Measurements from ENCODE around the gene SEMA6B.

DNA sequence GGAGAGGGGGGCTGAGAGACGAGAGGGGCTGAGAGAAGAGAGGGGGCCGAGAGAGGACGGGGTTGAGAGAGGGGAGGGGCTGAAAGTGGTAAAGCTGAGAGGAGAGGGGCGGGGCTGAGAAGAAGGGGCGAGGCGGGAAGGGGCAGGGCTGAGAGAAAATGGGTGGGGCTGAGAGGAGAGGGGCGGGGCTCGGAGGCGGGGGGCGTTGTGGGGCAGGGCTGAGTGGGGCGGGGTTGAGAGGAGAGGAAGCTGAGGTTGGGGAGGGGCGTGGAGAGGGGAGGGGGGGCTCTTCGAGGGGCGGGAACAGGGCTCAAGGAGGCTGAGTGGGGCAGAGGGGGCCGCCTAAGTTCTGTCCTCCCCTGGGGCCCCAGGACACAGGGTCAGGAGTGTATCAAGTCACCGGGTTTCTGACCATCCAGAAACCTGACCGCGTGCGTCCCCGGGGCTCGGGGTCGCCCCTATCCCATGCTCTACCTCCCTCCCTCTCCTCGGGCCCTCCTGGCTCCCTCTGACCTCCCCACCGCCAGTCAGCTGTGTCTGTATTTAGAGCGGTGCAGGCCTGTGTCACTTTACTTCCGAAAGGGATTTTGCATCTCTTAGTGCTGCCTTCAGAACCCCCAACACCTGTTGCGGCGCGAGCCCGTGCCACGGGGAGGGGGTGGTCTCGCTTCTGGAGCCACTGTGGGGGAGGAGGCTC, 38.6 kb upstream of the SEMA6B start:
- TF ChIP-seq, protein P1, sequence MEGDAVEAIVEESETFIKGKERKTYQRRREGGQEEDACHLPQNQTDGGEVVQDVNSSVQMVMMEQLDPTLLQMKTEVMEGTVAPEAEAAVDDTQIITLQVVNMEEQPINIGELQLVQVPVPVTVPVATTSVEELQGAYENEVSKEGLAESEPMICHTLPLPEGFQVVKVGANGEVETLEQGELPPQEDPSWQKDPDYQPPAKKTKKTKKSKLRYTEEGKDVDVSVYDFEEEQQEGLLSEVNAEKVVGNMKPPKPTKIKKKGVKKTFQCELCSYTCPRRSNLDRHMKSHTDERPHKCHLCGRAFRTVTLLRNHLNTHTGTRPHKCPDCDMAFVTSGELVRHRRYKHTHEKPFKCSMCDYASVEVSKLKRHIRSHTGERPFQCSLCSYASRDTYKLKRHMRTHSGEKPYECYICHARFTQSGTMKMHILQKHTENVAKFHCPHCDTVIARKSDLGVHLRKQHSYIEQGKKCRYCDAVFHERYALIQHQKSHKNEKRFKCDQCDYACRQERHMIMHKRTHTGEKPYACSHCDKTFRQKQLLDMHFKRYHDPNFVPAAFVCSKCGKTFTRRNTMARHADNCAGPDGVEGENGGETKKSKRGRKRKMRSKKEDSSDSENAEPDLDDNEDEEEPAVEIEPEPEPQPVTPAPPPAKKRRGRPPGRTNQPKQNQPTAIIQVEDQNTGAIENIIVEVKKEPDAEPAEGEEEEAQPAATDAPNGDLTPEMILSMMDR (conservative IDR thresholded peaks at IDR 0.05; ENCODE audit: low read depth, low read length): no peak
- no peak for TF ChIP-seq MAZ (IDR thresholded peaks at IDR 0.05; ENCODE audit: borderline replicate concordance, low read depth, low read length)
- TF ChIP-seq, protein P2, sequence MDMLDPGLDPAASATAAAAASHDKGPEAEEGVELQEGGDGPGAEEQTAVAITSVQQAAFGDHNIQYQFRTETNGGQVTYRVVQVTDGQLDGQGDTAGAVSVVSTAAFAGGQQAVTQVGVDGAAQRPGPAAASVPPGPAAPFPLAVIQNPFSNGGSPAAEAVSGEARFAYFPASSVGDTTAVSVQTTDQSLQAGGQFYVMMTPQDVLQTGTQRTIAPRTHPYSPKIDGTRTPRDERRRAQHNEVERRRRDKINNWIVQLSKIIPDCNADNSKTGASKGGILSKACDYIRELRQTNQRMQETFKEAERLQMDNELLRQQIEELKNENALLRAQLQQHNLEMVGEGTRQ (IDR thresholded peaks at IDR 0.05; ENCODE audit: low read depth, low read length): no peak
- no peak for TF ChIP-seq POLR2A (IDR thresholded peaks at IDR 0.05; ENCODE audit: low read depth, low read length)
- TF ChIP-seq CHD1 (IDR thresholded peaks at IDR 0.05; ENCODE audit: low read depth, low read length): no peak
- TF ChIP-seq MXI1 (IDR thresholded peaks at IDR 0.05; ENCODE audit: borderline replicate concordance, low read depth, low read length): no peak
- TF ChIP-seq RCOR1 (IDR thresholded peaks at IDR 0.05; ENCODE audit: insufficient replicate concordance, low read length): no peak
- TF ChIP-seq MAFK (IDR thresholded peaks at IDR 0.05; ENCODE audit: low read depth, low read length): no peak
- no peak for TF ChIP-seq SMC3 (IDR thresholded peaks at IDR 0.05; ENCODE audit: low read depth, low read length)
- no peak for TF ChIP-seq RAD21 (IDR thresholded peaks at IDR 0.05; ENCODE audit: low read length)
